GM19240 (cell line): ENCODE results near the gene KY.
"Not testable (repeated sequence)": the region's sequence is repeated elsewhere in the genome, so short reads cannot be mapped to it uniquely, and the experiment has no call there.

Experiments used
- DNase-seq: peaks from one replicate; pipeline ENCODE4 v3.0.0; 2011; ENCODE audit warnings: low spot score; ENCODE audit not compliant: insufficient read length

The KY gene

GRCh38 chr3:134603956-134604355 lies 46.9 kb downstream of the KY start:
- DNase-seq, result no peak

- DNase-seq, result no peak
Observed at GRCh38 chr3:134603480-134603879, 47.3 kb downstream of the KY start.

- DNase-seq, result no peak
Observed at GRCh38 chr3:134602440-134602814, 48.4 kb downstream of the KY start.

- DNase-seq, result no peak
Observed at GRCh38 chr3:134601539-134602439, 49.0 kb downstream of the KY start.

GRCh38 chr3:134600685-134601463 lies 49.9 kb downstream of the KY start:
- peak; percentile 55 for DNase-seq

GRCh38 chr3:134600206-134600605 lies 50.6 kb downstream of the KY start:
- DNase-seq, result no peak

- DNase-seq, result no peak
Observed at GRCh38 chr3:134598763-134599545, 51.9 kb downstream of the KY start.

GRCh38 chr3:134597390-134597970 lies 53.3 kb downstream of the KY start:
- DNase-seq, result no peak

- DNase-seq, result not testable (repeated sequence)
Observed at GRCh38 chr3:134594986-134595385, 55.8 kb downstream of the KY start.

- DNase-seq, result no peak
Observed at GRCh38 chr3:134594331-134594741, 56.5 kb downstream of the KY start.

GRCh38 chr3:134592806-134593205 lies 58.0 kb downstream of the KY start:
- no peak for DNase-seq

GRCh38 chr3:134590766-134591165 lies 60.1 kb downstream of the KY start:
- no peak for DNase-seq

GRCh38 chr3:134579141-134579665 lies 71.6 kb downstream of the KY start:
- DNase-seq, result no peak

GRCh38 chr3:134576831-134577230 lies 74.0 kb downstream of the KY start:
- DNase-seq, result no peak

GRCh38 chr3:134576426-134576825 lies 74.4 kb downstream of the KY start:
- no peak for DNase-seq

GRCh38 chr3:134569899-134570298 lies 80.9 kb downstream of the KY start:
- DNase-seq, result not testable (repeated sequence)

GRCh38 chr3:134568790-134569189 lies 82.0 kb downstream of the KY start:
- no peak for DNase-seq

- no peak for DNase-seq
Observed at GRCh38 chr3:134567605-134568004, 83.2 kb downstream of the KY start.

GRCh38 chr3:134564991-134565390 lies 85.8 kb downstream of the KY start:
- DNase-seq, result no peak

GRCh38 chr3:134563601-134564000 lies 87.2 kb downstream of the KY start:
- no peak for DNase-seq

GRCh38 chr3:134562055-134562454 lies 88.8 kb downstream of the KY start:
- no peak for DNase-seq
